Activated effector memory CD4-positive, alpha-beta T cell treated with anti-CD3 and anti-CD28 coated beads, Interleukin-2, amount 50 U/mL, for 16 hours (primary cell): ENCODE data around the gene ZNF273.
"Not testable (repeated sequence)": the region's sequence is repeated elsewhere in the genome, so short reads cannot be mapped to it uniquely, and the experiment has no call there.

Experiments
- DNase-seq: peaks from one replicate; pipeline ENCODE4 v3.0.0-alpha.2; 2020

Gene ZNF273

GRCh38 chr7:64902806-64903721, at the start of gene ZNF273:
Gene ZNF273, plus strand, starts transcription at chr7:64903273. Its CDS starts 45 bp downstream, at chr7:64903318.
- peak; percentile 96 for DNase-seq

DNA sequence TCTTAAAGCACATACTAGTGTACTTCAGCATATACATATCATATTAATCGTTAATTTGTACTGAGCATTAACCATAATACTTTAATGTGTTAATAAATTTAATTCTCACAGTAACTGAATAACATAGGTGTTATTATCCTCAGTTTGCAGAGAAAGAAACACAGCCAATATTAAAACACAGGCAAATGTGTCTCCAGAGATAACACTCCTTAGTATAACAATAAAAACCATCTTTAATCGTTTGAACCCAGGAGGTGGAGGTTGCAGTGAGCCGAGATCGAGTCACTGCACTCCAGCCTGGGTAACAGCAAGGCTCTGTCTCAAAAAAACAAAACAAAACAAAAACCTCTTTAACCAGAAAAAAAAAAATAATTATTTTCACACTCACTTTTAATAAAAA, 49.4 kb upstream of the ZNF273 start:
- no peak for DNase-seq

DNA sequence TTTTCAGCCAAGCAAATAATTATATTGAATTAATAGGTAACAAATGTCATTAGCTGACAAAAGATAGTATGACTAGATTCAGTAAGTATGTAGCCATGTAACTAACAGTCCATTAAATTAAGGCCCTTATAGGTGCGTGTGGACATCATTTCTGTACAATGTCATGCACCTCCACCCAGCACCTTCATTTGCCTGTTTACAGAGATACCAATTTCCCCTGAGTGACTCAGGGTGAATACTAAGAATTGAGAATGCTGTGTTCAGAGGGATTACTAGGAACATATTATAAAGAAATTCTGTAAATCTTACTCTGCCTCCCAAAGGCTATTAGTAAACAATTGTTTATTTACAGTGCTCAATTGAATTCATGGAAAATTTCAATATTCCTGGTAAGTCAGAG, 48.1 kb upstream of the ZNF273 start:
- no peak for DNase-seq

DNA sequence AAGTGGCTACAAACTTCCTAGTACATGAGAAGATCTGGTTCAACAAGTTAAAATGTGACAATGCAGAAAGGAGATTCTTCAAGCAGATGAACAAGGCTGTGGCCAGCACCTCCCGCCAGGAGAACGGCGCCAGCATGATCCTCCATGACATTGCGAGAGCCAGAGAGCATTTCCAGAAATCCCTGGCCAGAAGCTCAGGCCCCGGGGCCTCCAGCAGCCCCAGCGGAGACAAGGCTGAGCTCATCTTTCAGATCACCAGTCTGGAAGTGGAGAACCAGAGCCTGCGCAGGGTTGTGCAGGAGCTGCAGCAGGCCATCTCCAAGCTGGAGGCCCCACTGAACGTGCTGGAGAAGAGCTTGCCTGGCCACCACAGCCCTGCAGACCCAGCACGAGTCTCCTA, 40.1 kb upstream of the ZNF273 start:
- no peak for DNase-seq

- DNase-seq = not testable (repeated sequence)
Observed at GRCh38 chr7:64863530-64863929, 39.5 kb upstream of the ZNF273 start.

DNA sequence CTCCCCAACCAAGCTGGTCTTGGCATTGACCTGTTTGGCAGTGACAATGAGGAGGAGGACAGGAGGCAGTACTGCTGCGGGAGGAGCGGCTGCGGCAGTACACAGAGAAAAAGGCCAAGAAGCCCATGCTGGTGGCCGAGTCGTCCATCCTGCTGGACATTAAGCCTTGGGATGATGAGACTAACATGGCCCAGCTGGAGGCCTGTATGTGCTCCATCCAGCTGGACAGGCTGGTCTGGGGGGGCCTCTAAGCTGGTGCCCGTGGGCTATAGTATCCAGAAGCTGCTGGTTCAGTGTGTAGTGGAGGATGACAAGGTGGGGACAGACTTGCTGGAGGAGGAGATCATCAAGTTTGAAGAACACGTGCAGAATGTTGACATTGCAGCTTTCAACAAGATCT, 39.1 kb upstream of the ZNF273 start:
- DNase-seq = no peak

GRCh38 chr7:64867863-64868440, 35.1 kb upstream of the ZNF273 start:
- peak; percentile 14 for DNase-seq

GRCh38 chr7:64868499-64868898, 34.6 kb upstream of the ZNF273 start:
- peak; percentile 24 for DNase-seq

DNA sequence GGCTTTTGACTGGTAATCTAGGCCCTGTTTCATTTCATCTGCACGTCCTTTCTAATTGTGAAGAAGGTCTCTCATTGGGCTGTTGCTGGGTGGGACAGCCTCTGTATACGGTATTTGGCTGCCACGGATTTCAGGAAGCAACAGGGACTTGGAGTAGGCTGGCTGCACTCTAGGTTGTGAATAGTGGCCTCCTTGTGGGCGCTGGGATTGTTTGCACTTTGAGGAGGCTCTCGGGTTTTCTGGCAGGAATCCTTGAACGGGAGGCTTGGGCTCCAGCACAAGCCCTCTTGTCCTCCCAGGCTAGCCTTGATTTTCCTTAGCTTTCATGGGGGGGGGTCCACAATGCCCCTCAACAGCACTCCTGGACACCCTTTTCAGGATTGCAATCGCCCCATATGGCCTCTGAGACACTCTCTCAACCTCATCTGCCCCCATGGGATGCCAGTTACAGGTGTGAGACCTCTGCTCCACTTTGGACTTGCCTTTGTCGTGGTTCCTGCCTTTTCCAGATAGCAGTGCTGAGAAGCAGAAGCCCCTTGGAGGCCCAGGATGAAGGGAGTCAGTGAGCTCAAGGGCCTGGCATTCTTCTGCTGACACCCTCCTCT, 33.9 kb upstream of the ZNF273 start:
- DNase-seq = peak; percentile 19

GRCh38 chr7:64869912-64870562, 33.0 kb upstream of the ZNF273 start:
- peak; percentile 51 for DNase-seq

GRCh38 chr7:64870656-64871055, 32.4 kb upstream of the ZNF273 start:
- DNase-seq = peak; percentile 12

- DNase-seq = peak; percentile 43
Observed at GRCh38 chr7:64871761-64872160, 31.3 kb upstream of the ZNF273 start.

DNA sequence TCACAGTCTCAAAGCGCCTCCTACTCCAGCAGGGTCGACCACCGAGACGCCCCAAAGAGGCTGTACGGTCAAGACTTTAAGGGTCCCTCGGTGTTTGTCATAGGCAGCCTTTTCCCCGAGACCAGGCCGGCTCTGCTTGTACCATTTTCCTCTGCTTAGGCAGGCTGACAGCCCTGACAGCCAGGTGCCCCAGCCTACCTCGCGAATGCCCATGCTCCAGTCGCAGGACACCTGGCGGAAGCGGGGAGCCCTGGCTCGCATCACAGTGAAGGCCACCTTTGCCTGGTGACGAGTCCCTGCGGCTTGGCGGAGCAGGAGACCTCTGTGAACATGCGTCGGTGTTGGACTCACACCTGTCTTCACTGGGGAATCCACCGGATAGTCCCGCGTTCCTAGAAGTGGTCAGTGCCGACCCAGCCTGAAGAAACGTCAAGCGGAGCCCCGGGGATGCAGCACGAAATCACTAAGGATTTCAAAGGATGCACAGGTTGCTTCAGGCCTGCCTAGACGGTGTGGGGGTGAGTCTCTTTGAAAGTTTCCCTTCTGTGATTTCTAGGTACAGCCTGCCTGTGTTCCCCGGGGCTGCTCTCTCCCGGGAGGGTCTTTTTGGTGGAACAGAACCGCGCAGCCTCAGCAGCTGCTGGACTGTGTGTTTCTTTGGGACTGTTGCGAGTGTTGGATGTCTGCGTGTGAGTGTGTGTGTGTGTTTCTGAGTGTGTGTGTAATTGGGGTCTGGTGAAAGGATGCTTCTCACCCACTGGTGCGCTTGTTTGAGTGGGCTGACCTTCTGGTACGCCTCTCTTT, 30.5 kb upstream of the ZNF273 start:
- peak; percentile 60 for DNase-seq

DNA sequence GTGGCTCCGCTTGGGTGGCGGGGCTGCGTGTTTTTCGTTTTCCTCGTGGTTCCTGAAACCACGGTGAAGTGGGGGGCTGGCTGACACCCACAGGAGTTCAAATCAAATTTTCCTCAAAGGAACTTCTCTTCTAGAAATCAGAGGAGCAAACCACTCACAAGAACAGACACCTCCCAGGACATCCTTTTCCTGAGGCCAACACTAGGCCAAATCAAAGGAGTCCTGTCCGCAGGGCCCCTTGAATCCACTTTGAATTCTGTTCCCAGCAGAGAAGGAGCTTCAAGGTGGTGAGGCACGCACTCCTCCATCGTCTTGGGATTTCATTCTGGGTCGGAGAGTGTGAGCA, 29.9 kb upstream of the ZNF273 start:
- DNase-seq = peak; percentile 10

- DNase-seq = peak; percentile 14
Observed at GRCh38 chr7:64873517-64873916, 29.6 kb upstream of the ZNF273 start.

GRCh38 chr7:64874114-64874513, 29.0 kb upstream of the ZNF273 start:
- peak; percentile 17 for DNase-seq

- DNase-seq = peak; percentile 39
Observed at GRCh38 chr7:64874562-64875250, 28.4 kb upstream of the ZNF273 start.

DNA sequence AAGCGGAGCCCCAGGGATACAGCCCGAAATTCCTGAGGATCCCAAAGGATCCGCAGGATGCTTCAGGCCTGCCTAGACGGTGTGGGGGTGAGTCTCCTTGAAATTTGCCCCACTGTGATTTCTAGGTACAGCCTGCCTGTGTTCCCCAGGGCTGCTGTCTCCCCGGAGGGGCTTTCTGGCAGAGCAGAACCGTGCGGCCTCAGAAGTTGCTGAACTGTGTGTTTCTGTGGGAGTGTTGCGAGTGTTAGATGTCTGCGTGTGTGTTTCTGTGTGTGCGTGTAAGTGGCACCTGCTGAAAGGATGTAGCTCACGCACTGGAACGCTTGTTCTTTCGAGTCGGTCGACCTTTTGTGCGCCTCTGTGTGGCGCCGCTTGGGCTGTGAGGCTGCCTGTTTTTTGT, 27.8 kb upstream of the ZNF273 start:
- DNase-seq = peak; percentile 42

DNA sequence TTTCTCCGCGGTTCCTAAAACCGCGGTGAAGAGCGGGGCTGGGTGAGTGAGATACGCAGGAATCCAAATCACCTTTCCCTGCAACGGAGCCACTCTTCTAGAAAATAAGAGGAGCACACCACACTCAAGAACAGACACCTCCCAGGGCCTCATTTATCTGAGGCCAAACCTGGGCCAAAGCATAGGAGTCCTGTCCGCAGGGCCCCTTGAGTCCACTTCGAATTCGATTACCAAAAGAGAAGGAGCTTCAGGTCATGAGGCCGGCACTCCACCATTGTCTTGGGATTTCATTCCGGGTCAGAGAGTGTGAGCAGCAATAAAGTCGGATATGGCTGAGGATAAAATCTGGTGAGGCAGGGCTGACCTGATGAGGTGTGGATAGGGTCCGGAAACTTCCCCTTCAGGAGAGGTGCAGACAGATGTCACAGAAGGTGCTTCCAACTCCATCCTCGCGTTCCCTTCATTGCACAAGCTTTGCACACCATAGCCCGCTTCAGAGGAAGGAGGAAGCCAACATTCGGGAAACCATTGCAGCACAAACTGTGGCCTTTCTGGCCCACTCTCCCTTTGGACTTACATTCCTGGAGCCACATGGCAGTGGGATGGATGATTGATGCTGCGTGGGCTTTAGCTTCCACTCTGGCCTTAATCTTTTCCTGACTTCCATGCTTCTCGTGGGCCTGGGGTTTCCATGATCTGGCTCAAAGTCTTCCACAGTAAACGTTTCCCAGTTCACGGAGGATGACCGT, 27.2 kb upstream of the ZNF273 start:
- DNase-seq = peak; percentile 36

GRCh38 chr7:64876792-64877713, 26.0 kb upstream of the ZNF273 start:
- DNase-seq = peak; percentile 90
